GM10266 (cell line): ENCODE results near the gene OPTN.

ENCODE experiments used
- DNase-seq: peaks from one replicate; pipeline ENCODE4 v3.0.0; 2012; ENCODE audit errors: extremely low spot score
- CTCF ChIP-seq: IDR thresholded peaks from 2 replicates; pipeline ENCODE4 v1.5.1; 2012; ENCODE audit warnings: mild to moderate bottlenecking, low read depth; ENCODE audit not compliant: control insufficient read depth, insufficient read depth; ENCODE audit errors: missing control alignments

Gene OPTN

GRCh38 chr10:13163859-13164258 lies 63.9 kb downstream of the OPTN start:
- TF ChIP-seq CTCF, result no peak

GRCh38 chr10:13165177-13165576 lies 65.2 kb downstream of the OPTN start:
- no peak for TF ChIP-seq CTCF
- DNase-seq, result no peak

More at GRCh38 chr10:13163859-13164258, 63.9 kb downstream of the OPTN start:
- no peak for DNase-seq

- DNase-seq, result no peak
- TF ChIP-seq CTCF, result no peak
These were observed 67.6 kb downstream of the OPTN start for GRCh38 chr10:13167568-13167967.

- no peak for DNase-seq
- TF ChIP-seq CTCF, result no peak
These were observed 68.8 kb downstream of the OPTN start for GRCh38 chr10:13168781-13169180.

- no peak for DNase-seq
- no peak for TF ChIP-seq CTCF
These were observed 73.7 kb downstream of the OPTN start for GRCh38 chr10:13173616-13174015.

- no peak for DNase-seq
- TF ChIP-seq CTCF, result no peak
These were observed 80.8 kb downstream of the OPTN start for GRCh38 chr10:13180788-13181187.

GRCh38 chr10:13182424-13182823 lies 82.5 kb downstream of the OPTN start:
- DNase-seq, result no peak
- TF ChIP-seq CTCF, result no peak

- DNase-seq, result no peak
- TF ChIP-seq CTCF, result no peak
These were observed 83.7 kb downstream of the OPTN start for GRCh38 chr10:13183625-13184024.
